K562 (cell line): ENCODE results near the gene DNAH17. TPM values are rescaled to one million over a fixed set of nuclear protein-coding genes. Genes with fewer than 3 reads are reported as not detected.

Experiments
- ATF3 ChIP-seq, 2 experiments: fragments of 450-650 bp in 1 of 2; sonication (generic) in 1 of 2; formaldehyde crosslinking in 1 of 2; IDR thresholded peaks in 1 of 2; conservative IDR thresholded peaks in 1 of 2; 2 replicates each; pipeline versions ENCODE4 v1.6.1 to v1.8.1; 2016 to 2023; ENCODE audit warnings: mild to moderate bottlenecking in 2 of 2, moderate library complexity in 2 of 2, inconsistent platforms in 1 of 2, missing genetic modification reagents in 1 of 2
- BHLHE40 ChIP-seq: IDR thresholded peaks from 2 replicates; pipeline ENCODE4 v1.6.1; 2011; ENCODE audit warnings: low read length, improper control_type of control experiment
- CCNT2 ChIP-seq: IDR thresholded peaks from 2 replicates; pipeline ENCODE4 v1.6.1; 2011; ENCODE audit warnings: borderline replicate concordance, low read depth, mild to moderate bottlenecking, moderate library complexity, mixed read lengths, low read length; ENCODE audit not compliant: insufficient read length; ENCODE audit errors: extremely low read depth
- E2F1 ChIP-seq: sonication (generic); formaldehyde crosslinking; IDR thresholded peaks from 2 replicates; pipeline ENCODE4 v1.8.1; 2023; ENCODE audit warnings: mild to moderate bottlenecking, missing genetic modification reagents, moderate library complexity
- ETV5 ChIP-seq: sonication (generic); formaldehyde crosslinking; IDR thresholded peaks from 2 replicates; pipeline ENCODE4 v1.4.0; 2020; ENCODE audit warnings: low read depth, mild to moderate bottlenecking, missing genetic modification reagents
- FOXK2 ChIP-seq, 2 experiments: fragments of 450-650 bp; IDR thresholded peaks in 1 of 2; conservative IDR thresholded peaks in 1 of 2; 2 replicates each; pipeline ENCODE4 v1.6.1; 2016; ENCODE audit warnings: low read depth in 2 of 2, mild to moderate bottlenecking in 1 of 2
- MTA3 ChIP-seq: fragments of 450-650 bp; formaldehyde crosslinking; IDR thresholded peaks from 2 replicates; pipeline ENCODE4 v1.6.1; 2017; ENCODE audit warnings: mild to moderate bottlenecking, borderline replicate concordance
- NR2C2 ChIP-seq, 2 experiments: fragments of 200-800 bp in 1 of 2; sonication (Bioruptor generic) in 1 of 2; sonication (generic) in 1 of 2; formaldehyde crosslinking in 1 of 2; IDR thresholded peaks; 2 replicates each; pipeline versions ENCODE4 v1.6.1 to v1.8.0; 2016 to 2022; ENCODE audit warnings: mild to moderate bottlenecking in 1 of 2, missing compliant biosample characterization in 1 of 2, missing genetic modification characterization in 1 of 2, missing genetic modification reagents in 1 of 2
- RBBP5 ChIP-seq: fragments of 200-600 bp; sonication (generic); IDR thresholded peaks from 2 replicates; pipeline ENCODE4 v1.6.1; 2012; ENCODE audit warnings: borderline replicate concordance, mild to moderate bottlenecking, low read length, control low read depth, inconsistent platforms; ENCODE audit not compliant: insufficient read depth, poor library complexity, severe bottlenecking
- SNIP1 ChIP-seq: fragments of 450-650 bp; IDR thresholded peaks from 2 replicates; pipeline ENCODE4 v1.7.1; 2017; ENCODE audit warnings: low read depth, mild to moderate bottlenecking
- STAT5A ChIP-seq: IDR thresholded peaks from 2 replicates; pipeline ENCODE4 v1.6.1; 2012; ENCODE audit warnings: low read length, inconsistent platforms, borderline replicate concordance
- TARDBP ChIP-seq: fragments of 450-650 bp; IDR thresholded peaks from 2 replicates; pipeline ENCODE4 v1.6.1; 2016
- TGIF2 ChIP-seq: sonication (generic); formaldehyde crosslinking; IDR thresholded peaks from 2 replicates; pipeline ENCODE4 v1.8.1; 2022; ENCODE audit warnings: mild to moderate bottlenecking, missing genetic modification reagents, moderate library complexity
- ZBTB7A ChIP-seq: IDR thresholded peaks from 2 replicates; pipeline ENCODE4 v1.6.1; 2011; ENCODE audit warnings: low read depth, mild to moderate bottlenecking, low read length, moderate library complexity, borderline replicate concordance; ENCODE audit not compliant: control insufficient read depth
- ZNF12 ChIP-seq: sonication (generic); formaldehyde crosslinking; IDR thresholded peaks from 2 replicates; pipeline ENCODE4 v1.4.0; 2020; ENCODE audit warnings: mild to moderate bottlenecking, missing genetic modification reagents
- ZNF384 ChIP-seq: IDR thresholded peaks from 2 replicates; pipeline ENCODE4 v1.6.1; 2012; ENCODE audit warnings: low read depth, low read length, improper control_type of control experiment
- ZNF395 ChIP-seq: fragments of 200-800 bp; sonication (Bioruptor generic); IDR thresholded peaks from 2 replicates; pipeline ENCODE4 v1.6.1; 2017; ENCODE audit warnings: missing genetic modification characterization, missing compliant biosample characterization
- ZNF717 ChIP-seq: fragments of 250-450 bp; sonication (Bioruptor Pico); IDR thresholded peaks from 2 replicates; pipeline ENCODE4 v1.5.0; 2021
- polyA plus RNA-seq, 8 experiments: library from polyadenylated mRNA; depleted of rRNA in 4 of 8; stranded (reverse) in 5 of 8; unstranded in 3 of 8; fragments of >200 nt; fragmentation: Nextera tagmentation in 2 of 8; fragmentation: Illumina TruSeq in 1 of 8; extraction: Ambion mirVana in 2 of 8; extraction: Trizol in 1 of 8; gene quantifications; 2 replicates each; pipeline versions ENCODE4 v1.2.1 to v1.2.3, GENCODE V29; 2011 to 2014; ENCODE audit warnings: inconsistent platforms in 1 of 8, missing spikeins in 1 of 8
- total RNA-seq, 7 experiments: library from RNA; depleted of rRNA in 6 of 7; stranded (reverse); fragments of >200 nt in 6 of 7; fragmentation: Illumina TruSeq in 2 of 7; extraction: Trizol in 2 of 7; gene quantifications; 2 replicates each; pipeline versions ENCODE4 v1.2.1 to v1.2.3, GENCODE V29; 2011 to 2021; ENCODE audit warnings: low replicate concordance in 1 of 7

Gene DNAH17
- total and polyA plus RNA-seq, 9 of the 15 experiments (the other 6 are each of a cell fraction or from before 2014, with no cell fraction given), result under 0.01 to 0.06 (median 0.03) TPM; not detected in 5

GRCh38 chr17:78378225-78379130, 198.7 kb downstream of the DNAH17 start, which contains the start of gene PGS1 (continued):
- TF ChIP-seq RBBP5 (peak; percentile 96), E2F1 (CRISPR knock-in tag) (peak; percentile 78), ZBTB7A (peak; percentile 72; the same call in 1 of the 2 replicates), ZNF395 (CRISPR knock-in tag) (peak; percentile 83), ZNF12 (CRISPR knock-in tag) (no peak; the same call in 1 of the 2 replicates), TGIF2 (peak; percentile 51; the same call in 1 of the 2 replicates), BHLHE40 (peak; percentile 4; the same call in 1 of the 2 replicates), ZNF384 (peak; percentile 86), MTA3 (peak; percentile 48; the same call in 1 of the 2 replicates), ETV5 (CRISPR knock-in tag) (peak; percentile 92), NR2C2 (CRISPR knock-in tag; IDR thresholded peaks at IDR 0.05) (no peak), NR2C2 (tag; IDR thresholded peaks at IDR 0.05) (peak; percentile 42; the same call in 1 of the 2 replicates), ZNF717 (CRISPR knock-in tag) (no peak), CCNT2 (peak; percentile 62), TARDBP (peak; percentile 68; the same call in 1 of the 2 replicates), FOXK2 (conservative IDR thresholded peaks at IDR 0.05 in 1 of 2, IDR thresholded peaks at IDR 0.05 in 1 of 2; ENCODE audit: low read depth in 2 of 2) (peak in 1 of 2 experiments; percentile 29; a peak in 1 of 4 replicates), STAT5A (no peak), SNIP1 (no peak), ATF3 (IDR thresholded peaks at IDR 0.05) (peak; percentile 24; the same call in 1 of the 2 replicates), ATF3 (CRISPR knock-in tag; conservative IDR thresholded peaks at IDR 0.05) (no peak)
